Neural cell (in vitro differentiated cells): ENCODE measurements around the gene ZNF841. TPM values are rescaled to one million over a fixed set of nuclear protein-coding genes. Genes with fewer than 3 reads are reported as not detected.

Experiments
- H2AFZ ChIP-seq: fragments of 200-600, 300-800 bp; sonication (generic), shearing (Covaris generic); 2 replicates; pipeline ENCODE4 v1.6.0; 2014; ENCODE audit warnings: low read depth, mild to moderate bottlenecking, antibody characterized with exemption, low read length, moderate library complexity
- H3F3A ChIP-seq: fragments of 200-600 bp; shearing (Covaris generic); 2 replicates; pipeline ENCODE4 v1.6.1; 2016; ENCODE audit warnings: mild to moderate bottlenecking, moderate library complexity, mixed read lengths, antibody characterized with exemption, low read length; ENCODE audit not compliant: insufficient read depth, poor library complexity, severe bottlenecking
- H3K27ac ChIP-seq: fragments of 200-600, 300-800 bp; sonication (generic), shearing (Covaris generic); 2 replicates; pipeline ENCODE4 v1.5.1; 2014; ENCODE audit warnings: mild to moderate bottlenecking, low read length, moderate library complexity
- H3K27me3 ChIP-seq: fragments of 300-800, 200-600 bp; sonication (generic), shearing (Covaris generic); 2 replicates; pipeline ENCODE4 v1.6.0; 2014; ENCODE audit warnings: mild to moderate bottlenecking, low read depth, low read length, moderate library complexity; ENCODE audit not compliant: insufficient read depth
- H3K36me3 ChIP-seq: fragments of 300-800, 200-600 bp; sonication (generic), shearing (Covaris generic); 2 replicates; pipeline ENCODE4 v1.5.1; 2014; ENCODE audit warnings: mild to moderate bottlenecking, antibody characterized with exemption, low read length, moderate library complexity; ENCODE audit not compliant: insufficient read depth
- H3K4me2 ChIP-seq: fragments of 300-800, 200-600 bp; sonication (generic), shearing (Covaris generic); 2 replicates; pipeline ENCODE4 v1.6.0; 2014; ENCODE audit warnings: mild to moderate bottlenecking, low read length
- H3K4me3 ChIP-seq: fragments of 300-800, 200-600 bp; sonication (generic), shearing (Covaris generic); 2 replicates; pipeline ENCODE4 v1.5.1; 2014; ENCODE audit warnings: mild to moderate bottlenecking, low read length, moderate library complexity
- H3K79me2 ChIP-seq: fragments of 200-600 bp; shearing (Covaris generic); replicated peaks from 2 replicates; pipeline ENCODE4 v1.6.0; 2014; ENCODE audit warnings: mild to moderate bottlenecking, low read length, moderate library complexity; ENCODE audit not compliant: insufficient read depth
- H3K9ac ChIP-seq: fragments of 300-800, 200-600 bp; sonication (generic), shearing (Covaris generic); 2 replicates; pipeline ENCODE4 v1.6.1; 2016; ENCODE audit warnings: mild to moderate bottlenecking, low read length, mixed read lengths
- H3K9me2 ChIP-seq: fragments of 200-600 bp; shearing (Covaris generic); 2 replicates; pipeline ENCODE4 v1.6.1; 2016; ENCODE audit warnings: mild to moderate bottlenecking, low read length, mixed read lengths; ENCODE audit not compliant: insufficient read depth
- H3K9me3 ChIP-seq: fragments of 200-600, 300-800 bp; sonication (generic), shearing (Covaris generic); 2 replicates; pipeline ENCODE4 v1.6.1; 2016; ENCODE audit warnings: mild to moderate bottlenecking, mixed run types, low read length, moderate library complexity, mixed read lengths
- H4K20me1 ChIP-seq: fragments of 200-600 bp; shearing (Covaris generic); 2 replicates; pipeline ENCODE4 v1.6.1; 2016; ENCODE audit warnings: mild to moderate bottlenecking, mixed run types; ENCODE audit not compliant: insufficient read depth
- EP300 ChIP-seq: fragments of 450-650 bp; conservative IDR thresholded peaks from 2 replicates; pipeline ENCODE4 v1.6.1; 2014; ENCODE audit warnings: antibody characterized with exemption, mild to moderate bottlenecking, moderate library complexity; ENCODE audit not compliant: poor library complexity, severe bottlenecking
- EZH2 ChIP-seq: fragments of 200-600, 300-800 bp; shearing (Covaris generic), sonication (generic); IDR thresholded peaks from 2 replicates; pipeline ENCODE4 v1.6.1; 2014; ENCODE audit warnings: antibody characterized with exemption, low read length, borderline replicate concordance, mild to moderate bottlenecking; ENCODE audit not compliant: insufficient read depth, poor library complexity, severe bottlenecking
- MXI1 ChIP-seq: fragments of 450-650 bp; conservative IDR thresholded peaks from 2 replicates; pipeline ENCODE4 v1.6.1; 2014; ENCODE audit warnings: antibody characterized with exemption, mild to moderate bottlenecking; ENCODE audit not compliant: poor library complexity, severe bottlenecking
- POLR2AphosphoS5 ChIP-seq: IDR thresholded peaks from 2 replicates; pipeline ENCODE4 v1.6.1; 2012
- RAD21 ChIP-seq: fragments of 450-650 bp; conservative IDR thresholded peaks from 2 replicates; pipeline ENCODE4 v1.6.1; 2014; ENCODE audit warnings: antibody characterized with exemption, mild to moderate bottlenecking, moderate library complexity
- SMC3 ChIP-seq: fragments of 450-650 bp; conservative IDR thresholded peaks from 2 replicates; pipeline ENCODE4 v1.6.1; 2014; ENCODE audit warnings: antibody characterized with exemption, mild to moderate bottlenecking, moderate library complexity; ENCODE audit not compliant: poor library complexity
- TAF1 ChIP-seq: IDR thresholded peaks from 2 replicates; pipeline ENCODE4 v1.6.1; 2012; ENCODE audit warnings: low read depth
- polyA plus RNA-seq: library from polyadenylated mRNA; depleted of rRNA; stranded (reverse); fragments of >200 nt; gene quantifications from 2 replicates; pipeline ENCODE4 v1.2.3, GENCODE V29; 2014
- TF ChIP-seq, protein P1 (sequence below): IDR thresholded peaks from 2 replicates; pipeline ENCODE4 v1.6.1; 2012; ENCODE audit warnings: borderline replicate concordance
- TF ChIP-seq, protein P2 (sequence below): fragments of 450-650 bp; IDR thresholded peaks from 2 replicates; pipeline ENCODE4 v1.5.1; 2014; ENCODE audit warnings: antibody characterized with exemption, mild to moderate bottlenecking, moderate library complexity; ENCODE audit not compliant: poor library complexity, severe bottlenecking

The ZNF841 gene
- polyA plus RNA-seq, 1 donor from 2014 or later: 27.5 TPM

- Histone ChIP-seq H3K4me3 (peak overlapping the region; percentile 89), H3K27me3 (no peaks in the 10 kb centered on the region), H3K9me2 (no peaks in the 10 kb centered on the region), H3K4me2 (peak overlapping the region; percentile 52), H3K9me3 (peaks cover 14% of the 10 kb centered on the region), H3K36me3 (peaks cover 7% of the 10 kb centered on the region), H3F3A (no peaks in the 10 kb centered on the region), H3K9ac (peak overlapping the region; percentile 86), H3K27ac (peak overlapping the region; percentile 94), H3K79me2 (peaks cover 29% of the 10 kb centered on the region), H4K20me1 (no peaks in the 10 kb centered on the region), H2AFZ (peak overlapping the region; percentile 62)
- TF ChIP-seq, protein P1, sequence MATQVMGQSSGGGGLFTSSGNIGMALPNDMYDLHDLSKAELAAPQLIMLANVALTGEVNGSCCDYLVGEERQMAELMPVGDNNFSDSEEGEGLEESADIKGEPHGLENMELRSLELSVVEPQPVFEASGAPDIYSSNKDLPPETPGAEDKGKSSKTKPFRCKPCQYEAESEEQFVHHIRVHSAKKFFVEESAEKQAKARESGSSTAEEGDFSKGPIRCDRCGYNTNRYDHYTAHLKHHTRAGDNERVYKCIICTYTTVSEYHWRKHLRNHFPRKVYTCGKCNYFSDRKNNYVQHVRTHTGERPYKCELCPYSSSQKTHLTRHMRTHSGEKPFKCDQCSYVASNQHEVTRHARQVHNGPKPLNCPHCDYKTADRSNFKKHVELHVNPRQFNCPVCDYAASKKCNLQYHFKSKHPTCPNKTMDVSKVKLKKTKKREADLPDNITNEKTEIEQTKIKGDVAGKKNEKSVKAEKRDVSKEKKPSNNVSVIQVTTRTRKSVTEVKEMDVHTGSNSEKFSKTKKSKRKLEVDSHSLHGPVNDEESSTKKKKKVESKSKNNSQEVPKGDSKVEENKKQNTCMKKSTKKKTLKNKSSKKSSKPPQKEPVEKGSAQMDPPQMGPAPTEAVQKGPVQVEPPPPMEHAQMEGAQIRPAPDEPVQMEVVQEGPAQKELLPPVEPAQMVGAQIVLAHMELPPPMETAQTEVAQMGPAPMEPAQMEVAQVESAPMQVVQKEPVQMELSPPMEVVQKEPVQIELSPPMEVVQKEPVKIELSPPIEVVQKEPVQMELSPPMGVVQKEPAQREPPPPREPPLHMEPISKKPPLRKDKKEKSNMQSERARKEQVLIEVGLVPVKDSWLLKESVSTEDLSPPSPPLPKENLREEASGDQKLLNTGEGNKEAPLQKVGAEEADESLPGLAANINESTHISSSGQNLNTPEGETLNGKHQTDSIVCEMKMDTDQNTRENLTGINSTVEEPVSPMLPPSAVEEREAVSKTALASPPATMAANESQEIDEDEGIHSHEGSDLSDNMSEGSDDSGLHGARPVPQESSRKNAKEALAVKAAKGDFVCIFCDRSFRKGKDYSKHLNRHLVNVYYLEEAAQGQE: peak; percentile 9
- peak; percentile 66 for TF ChIP-seq MXI1
- TF ChIP-seq SMC3: no peak
These were observed 43.4 kb upstream of the ZNF841 start for GRCh38 chr19:52138983-52139251.

- Histone ChIP-seq H3K27ac (peak overlapping the region; percentile 94), H3K9me3 (peaks cover 18% of the 10 kb centered on the region), H3K79me2 (peaks cover 31% of the 10 kb centered on the region), H3K9ac (peak overlapping the region; percentile 86), H3K27me3 (no peaks in the 10 kb centered on the region), H3K36me3 (peaks cover 7% of the 10 kb centered on the region), H2AFZ (peak overlapping the region; percentile 62), H3K9me2 (no peaks in the 10 kb centered on the region), H3K4me3 (peak overlapping the region; percentile 89), H3F3A (no peaks in the 10 kb centered on the region), H3K4me2 (peak overlapping the region; percentile 72), H4K20me1 (no peaks in the 10 kb centered on the region)
- TF ChIP-seq EZH2 (no peak), TAF1 (peak; percentile 60), RAD21 (no peak), SMC3 (no peak), MXI1 (peak; percentile 91), EP300 (no peak), POLR2AphosphoS5 (peak; percentile 71)
- TF ChIP-seq, protein P1: peak; percentile 92
- TF ChIP-seq, protein P2, sequence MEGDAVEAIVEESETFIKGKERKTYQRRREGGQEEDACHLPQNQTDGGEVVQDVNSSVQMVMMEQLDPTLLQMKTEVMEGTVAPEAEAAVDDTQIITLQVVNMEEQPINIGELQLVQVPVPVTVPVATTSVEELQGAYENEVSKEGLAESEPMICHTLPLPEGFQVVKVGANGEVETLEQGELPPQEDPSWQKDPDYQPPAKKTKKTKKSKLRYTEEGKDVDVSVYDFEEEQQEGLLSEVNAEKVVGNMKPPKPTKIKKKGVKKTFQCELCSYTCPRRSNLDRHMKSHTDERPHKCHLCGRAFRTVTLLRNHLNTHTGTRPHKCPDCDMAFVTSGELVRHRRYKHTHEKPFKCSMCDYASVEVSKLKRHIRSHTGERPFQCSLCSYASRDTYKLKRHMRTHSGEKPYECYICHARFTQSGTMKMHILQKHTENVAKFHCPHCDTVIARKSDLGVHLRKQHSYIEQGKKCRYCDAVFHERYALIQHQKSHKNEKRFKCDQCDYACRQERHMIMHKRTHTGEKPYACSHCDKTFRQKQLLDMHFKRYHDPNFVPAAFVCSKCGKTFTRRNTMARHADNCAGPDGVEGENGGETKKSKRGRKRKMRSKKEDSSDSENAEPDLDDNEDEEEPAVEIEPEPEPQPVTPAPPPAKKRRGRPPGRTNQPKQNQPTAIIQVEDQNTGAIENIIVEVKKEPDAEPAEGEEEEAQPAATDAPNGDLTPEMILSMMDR: no peak
These were observed 42.9 kb upstream of the ZNF841 start for GRCh38 chr19:52138278-52138982.
